NCI-H1436 treated with DMSO at 0.1 percent for 48 hours (cell line): ENCODE measurements around the gene CDC42EP3.

Experiments used
- DNase-seq: peaks from one replicate; lab custom pipeline; 2025; lab: John Stamatoyannopoulos, UW

The CDC42EP3 gene

DNA sequence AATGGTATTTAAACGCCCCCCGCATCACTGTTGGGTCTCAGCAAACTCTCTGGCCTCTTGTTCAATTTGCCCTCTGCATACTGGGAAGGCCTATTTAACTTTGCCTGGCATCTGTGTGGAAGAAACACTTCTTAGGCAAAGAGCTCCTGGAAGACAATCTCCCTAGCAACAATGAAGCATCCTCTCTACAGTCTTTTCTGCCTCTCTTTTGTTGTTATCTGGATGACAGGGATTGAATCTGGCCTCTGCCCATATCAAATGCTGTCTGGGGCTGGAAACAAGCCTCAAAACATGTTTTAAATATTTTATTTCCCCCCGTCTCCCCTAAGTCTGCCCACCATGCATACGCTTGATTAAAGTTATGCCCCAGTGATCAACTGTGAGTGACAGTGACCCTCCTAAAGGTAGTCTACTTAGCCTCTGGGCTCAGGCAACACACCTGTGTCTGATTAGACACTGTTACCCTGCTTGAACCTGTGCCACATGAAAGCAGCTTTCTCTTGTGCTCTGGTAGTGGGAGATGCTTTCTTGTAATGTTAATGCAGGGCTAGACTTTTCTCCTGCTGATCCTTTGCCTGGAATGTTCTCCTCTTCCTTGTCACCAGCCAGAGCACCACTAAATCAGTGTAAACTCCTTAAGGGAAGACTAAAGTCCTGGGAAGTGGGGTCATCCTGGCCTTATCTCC, 34.9 kb downstream of the CDC42EP3 start:
- no peak for DNase-seq

DNA sequence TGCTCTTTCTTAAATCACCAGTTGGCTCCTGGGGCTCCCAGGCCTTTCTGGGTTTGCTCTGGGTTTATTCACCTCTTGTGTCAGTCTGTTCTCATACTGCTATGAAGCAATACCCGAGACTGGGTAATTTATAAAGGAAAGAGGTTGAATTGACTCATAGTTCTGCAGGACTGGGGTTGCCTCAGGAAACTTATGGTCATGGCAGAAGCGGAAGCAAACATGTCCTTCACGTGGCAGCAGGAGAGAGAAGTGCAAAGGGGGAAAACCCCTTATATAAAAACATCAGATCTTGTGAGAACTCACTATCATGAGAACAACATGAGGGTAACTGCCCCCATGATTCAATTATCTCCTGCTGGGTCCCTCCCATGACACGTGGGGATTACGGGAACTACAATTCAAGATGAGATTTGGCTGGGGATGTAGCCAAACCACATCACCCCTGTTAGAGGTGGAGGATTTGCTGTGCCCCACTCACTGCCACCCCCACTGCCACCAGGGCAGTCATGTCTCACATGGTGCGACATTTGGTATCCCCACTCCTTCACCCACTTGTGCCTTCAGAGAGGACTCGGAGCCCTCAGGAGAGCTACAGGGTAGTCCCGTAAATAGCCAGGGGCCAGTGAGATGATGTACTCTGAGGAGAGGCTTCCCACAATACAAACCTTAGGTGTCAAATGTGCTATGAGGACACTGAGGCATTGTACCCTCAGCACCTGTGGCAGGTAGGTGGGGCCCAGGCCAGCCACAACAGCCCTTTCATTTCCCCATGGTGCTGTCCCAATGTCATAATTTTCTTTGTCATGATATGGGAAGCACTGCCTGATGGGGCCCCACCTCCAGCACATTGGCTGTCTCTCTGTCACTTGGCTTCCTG, 35.7 kb downstream of the CDC42EP3 start:
- no peak for DNase-seq

DNA sequence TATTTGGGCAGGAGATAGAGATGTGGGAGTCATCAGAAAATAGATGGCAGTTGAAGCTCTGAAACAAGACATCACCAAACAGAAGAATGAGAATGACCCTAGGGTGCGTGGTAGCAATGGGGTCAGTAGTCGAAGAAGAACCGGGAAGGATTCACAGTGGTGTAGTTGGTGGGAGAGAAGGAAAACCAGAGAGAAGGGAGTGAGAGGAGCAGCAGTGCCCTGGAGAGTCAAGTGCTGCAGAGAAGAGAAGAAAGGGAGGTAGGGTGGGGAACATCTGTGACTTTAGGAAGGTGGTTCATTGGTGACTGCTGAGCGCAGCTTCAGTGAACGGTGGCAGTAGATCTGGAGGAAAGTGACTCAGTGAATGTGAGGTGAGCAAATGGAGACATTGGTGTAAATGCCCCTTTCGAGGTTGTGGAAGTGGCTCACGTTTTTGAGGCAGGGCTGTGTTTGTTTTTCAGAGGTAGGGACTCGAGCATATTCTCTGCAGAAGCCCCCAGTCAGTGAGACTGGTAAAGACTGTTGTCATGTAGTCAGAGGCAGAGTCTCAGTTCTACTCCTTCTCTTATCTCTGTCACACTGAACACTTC, 36.4 kb downstream of the CDC42EP3 start:
- DNase-seq = no peak

DNA sequence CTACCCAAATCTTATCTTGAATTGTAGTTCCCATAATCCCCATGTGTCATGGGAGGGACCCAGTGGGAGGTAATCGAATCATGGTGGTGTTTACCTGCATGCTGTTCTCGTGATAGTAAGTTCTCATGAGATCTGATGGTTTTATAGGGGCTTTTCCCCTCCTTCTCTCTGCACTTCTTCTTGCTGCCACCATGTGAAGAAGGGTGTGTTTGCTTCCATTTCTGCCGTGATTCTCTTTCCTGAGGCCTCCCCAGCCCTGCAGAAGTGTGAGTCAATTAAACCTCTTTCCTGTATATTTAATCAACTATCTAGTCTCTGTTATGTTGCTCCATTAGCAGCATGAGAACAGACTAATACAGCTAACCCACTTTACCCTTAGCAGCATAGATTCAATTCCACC, 37.6 kb downstream of the CDC42EP3 start:
- no peak for DNase-seq

DNA sequence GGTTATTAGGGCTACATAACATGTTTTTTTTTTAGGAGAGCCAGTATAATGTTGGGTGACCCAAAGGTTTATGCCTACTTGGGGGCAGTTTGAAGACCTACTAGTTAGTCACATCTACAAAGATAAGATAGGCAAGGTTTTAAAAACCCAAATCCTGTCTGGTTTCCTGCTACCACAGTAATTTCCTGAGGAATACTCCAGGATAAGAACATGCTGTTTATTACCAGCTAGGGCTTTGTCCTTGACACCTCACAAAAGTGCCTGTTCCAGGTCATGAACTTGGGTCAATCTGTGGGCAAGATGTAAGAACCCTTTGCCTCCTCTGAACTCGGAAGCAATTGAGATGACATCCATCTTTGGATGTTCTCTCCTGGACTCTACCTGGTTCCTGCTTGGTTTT, 38.2 kb downstream of the CDC42EP3 start:
- DNase-seq = no peak

DNA sequence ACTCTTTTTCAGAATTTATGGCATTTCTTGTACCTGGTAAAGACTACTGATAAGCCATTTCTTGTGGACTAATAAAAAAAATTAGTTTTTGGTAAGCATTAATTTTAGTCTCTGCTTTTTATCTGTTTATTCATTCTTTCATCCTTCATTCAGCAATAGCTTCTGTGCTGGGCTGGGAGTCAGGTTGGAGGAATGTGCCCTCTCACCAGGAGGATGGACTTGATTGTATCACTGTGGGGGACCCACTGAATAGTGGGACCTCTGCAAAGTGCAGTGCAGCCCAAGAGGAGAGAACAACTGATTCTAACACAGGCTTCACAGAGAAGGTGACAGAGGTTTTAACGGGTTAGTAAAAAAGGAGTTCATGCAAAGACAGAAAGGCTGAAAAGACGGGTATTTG, 39.1 kb downstream of the CDC42EP3 start:
- DNase-seq = no peak

DNA sequence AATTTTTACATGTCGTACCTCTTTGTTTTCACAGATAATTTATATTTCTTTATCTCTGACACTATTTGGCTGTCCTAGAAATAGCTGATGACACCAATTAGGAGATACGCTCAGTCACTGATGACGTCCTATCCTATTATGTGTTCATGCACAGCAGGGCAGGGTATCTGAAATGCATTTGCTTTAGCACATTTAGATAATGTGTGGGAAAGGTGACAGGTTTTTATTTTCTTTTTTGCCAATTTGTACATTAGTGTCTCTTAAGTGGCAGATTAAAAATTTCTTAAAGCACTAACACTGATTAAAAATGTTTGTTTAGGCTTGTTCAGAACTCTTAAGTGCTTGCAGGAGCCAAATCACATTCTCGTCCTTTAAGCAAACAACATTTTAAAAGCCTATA, 39.7 kb downstream of the CDC42EP3 start:
- DNase-seq = peak; percentile 91

DNA sequence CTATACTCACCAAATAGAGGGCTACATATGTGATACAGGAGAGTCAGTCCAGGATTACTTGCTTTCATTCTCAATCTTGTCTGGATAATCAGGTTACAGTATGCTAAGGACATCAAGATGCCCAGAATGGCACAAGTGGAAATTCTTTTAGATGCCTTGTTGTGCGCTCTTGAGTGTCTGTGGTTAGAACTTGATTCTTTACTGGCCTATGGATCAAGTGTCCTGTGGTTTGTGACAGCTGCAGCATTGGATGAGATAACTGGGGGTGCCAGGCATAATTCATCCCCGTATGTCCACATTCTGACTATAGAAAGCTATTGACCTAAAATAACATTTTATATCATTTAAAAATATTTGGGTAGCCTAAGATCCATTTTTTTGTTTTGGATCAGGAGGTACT, 40.1 kb downstream of the CDC42EP3 start:
- no peak for DNase-seq

DNA sequence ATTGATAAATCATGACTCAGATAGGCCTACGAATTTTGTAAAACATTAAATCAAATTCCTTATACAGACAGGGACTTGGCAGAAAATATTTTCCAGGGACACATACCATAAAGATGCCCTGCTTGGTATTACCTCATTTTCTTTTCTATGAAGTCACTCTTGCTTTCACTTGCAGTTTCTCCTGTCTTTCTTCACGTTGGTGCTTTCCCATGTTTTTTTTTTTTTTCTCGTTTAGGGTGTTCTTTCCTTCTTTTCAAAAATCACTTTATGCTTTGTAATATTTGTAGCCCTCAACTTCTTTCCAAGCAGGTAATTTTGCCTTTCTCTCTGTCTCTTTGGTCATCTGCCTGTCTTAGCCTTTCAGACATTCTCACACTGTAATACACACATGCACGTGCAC, 40.7 kb downstream of the CDC42EP3 start:
- DNase-seq = no peak

DNA sequence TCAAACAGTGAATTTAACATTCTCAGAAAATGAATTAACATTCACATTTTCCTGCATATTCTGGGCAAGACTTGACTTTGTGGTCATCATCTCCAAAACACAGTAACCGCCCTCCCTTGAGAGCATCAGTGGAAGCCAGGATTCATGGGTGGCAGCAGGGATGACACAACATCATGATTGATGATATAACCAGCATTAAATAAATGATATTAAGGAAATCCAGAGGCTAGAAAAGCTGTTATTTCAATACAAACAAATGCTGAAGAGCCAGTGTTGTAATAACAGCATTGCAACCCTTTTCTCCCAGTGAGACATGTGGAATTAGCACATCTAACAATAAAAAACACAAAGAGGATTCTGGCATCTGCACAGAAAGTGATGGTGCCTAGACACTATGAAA, 41.1 kb downstream of the CDC42EP3 start:
- DNase-seq = no peak

DNA sequence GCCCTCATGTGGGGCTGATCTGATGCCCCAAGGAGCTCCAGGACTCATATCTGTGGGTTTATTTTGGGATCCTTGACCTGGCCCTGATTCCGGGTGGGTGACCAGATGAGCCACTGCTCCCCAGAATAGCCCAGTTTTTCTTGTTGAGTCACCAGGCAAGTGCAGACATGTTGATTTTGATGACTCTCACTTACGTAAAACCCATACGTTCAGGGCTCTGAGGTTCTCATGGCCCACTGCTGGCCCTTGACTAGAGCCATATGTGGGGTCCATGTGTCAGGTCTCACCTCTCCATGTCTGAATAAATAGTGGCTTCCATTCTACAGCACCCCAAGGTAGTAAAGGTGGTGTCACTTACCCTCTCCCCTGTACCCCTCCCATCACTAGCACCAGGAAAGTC, 41.9 kb downstream of the CDC42EP3 start:
- DNase-seq = no peak

DNA sequence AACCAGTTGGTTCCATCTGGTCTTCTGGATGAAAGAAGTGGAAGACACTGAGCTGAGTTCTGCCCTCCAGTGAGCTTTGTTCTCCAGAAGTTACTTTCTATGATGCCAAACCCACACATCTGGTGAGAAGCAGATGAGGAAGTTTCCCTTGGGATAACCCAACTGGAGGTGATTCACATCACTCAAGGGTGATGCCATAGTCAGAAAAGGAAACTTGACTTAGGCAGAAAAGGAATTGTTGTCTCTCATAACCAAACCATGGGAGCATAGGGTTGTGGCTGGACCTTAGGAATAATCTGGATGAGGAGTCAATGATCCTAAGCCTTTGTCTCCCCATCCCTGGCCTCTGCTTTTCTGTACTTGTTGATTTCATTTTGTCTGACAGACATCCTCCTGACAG, 43.7 kb downstream of the CDC42EP3 start:
- no peak for DNase-seq

DNA sequence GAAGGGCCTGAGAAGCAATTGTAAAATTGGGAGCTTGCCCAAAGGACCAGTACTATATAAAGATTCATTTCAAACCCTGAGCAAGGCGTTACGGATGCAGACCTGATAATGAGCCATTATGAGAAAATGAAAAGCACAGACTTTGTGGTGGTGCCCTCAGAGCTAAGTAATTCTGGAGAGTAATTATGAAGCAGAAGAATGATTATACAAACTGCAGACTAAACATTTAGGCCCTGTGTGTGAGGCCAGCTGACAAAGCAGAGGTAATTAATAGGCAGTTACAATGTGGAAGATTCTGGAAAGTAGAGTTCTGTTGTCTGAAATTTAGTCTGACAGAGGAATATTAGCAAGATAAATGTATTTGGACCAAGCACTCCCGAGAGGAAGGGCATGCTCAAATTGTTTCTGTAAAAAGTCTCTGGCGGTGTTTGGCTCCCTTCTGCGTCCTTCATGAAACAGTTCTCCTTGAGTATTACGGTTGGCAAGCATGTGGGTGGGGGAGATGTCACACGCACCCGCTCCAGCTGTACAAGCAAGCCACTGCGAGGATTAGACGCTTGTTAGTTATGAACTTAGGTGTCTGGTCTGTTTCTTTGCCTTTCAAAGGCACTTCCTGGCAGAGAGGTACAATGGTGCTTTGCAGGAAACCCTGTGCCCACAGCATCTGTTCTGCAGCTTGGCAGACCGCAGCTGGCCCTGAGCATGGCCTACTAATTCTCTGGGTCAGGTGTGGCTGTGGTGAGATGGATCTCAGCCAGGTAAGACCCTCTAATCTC, 45.5 kb downstream of the CDC42EP3 start:
- DNase-seq = no peak

DNA sequence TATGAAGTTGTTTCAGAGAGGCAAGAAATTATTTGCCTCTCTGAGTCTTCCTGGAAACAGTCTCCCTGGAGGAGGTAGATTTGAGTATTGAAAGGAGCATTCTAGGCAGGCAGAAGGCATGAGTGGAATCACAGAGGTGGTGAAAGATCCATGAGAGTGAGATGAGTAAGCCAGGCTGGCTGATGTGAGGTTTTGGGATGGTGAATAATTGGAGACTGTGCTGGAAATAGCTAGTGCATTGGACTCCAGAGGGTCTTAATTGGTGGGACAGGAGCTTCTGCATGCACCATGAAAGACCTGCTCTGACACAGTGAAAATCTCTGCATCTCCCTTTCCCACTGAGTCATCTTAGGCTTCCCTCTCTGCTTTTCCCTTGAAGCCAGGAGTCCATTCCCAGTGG, 46.3 kb downstream of the CDC42EP3 start:
- no peak for DNase-seq

DNA sequence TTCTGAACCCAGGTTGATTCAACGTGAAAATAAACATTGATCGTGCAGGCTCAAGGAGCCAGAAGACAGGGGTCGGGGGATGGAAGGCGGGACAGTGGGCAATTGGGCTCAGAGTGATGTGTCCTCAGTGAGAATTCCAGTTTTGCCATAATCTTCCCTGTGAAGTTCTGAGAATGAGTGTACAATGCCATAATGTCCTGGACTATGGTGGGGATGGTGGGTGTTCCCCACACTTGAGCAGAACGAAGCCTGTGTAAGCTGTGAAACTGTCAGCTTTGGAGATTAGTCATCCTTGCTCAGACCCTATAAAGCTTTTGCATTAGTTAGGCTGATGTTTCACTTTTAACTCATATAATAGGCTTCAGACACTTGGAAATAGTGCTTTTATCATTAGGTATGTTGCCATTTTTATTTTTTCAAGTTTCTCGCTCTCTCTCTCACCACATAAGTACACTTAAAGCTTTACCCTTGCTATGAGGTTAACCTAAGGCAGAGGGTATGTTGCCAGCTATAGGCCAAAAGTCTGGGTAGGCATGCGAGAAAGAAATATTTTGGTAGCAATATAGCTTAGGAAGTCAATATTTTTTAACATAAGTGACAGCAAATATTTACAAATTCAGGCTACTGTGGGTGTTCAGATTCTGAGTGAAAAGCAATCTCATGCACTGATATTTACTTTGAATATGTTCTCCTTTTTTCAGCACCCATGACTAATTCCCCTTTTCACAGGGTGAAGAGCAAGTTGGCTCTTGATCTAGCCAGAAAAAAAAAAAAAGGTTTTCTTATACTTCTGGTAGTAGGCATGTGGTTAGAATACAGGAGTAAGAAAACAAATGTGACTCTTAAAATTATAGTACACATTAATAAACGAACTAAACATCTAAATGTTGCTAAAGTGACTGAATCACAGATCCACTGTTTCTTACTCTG, 47.2 kb downstream of the CDC42EP3 start:
- DNase-seq = no peak

DNA sequence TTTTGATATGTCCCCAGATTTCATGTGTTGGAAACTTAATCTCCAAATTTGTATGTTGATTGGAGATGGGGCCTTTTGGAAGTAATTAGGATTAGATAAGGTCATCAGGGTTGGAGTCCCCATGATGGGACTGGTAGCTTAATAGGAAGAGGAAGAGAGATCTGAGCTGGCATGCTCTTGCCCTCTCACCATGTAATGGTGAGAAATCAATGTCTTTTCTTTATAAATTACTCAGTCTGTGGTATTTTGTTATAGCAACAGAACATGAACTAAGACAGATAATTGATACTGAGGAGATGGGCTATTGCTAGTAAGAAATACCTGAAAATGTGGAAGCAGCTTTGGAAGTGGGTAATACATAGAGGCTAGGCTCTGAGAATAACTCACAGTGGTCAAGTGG, 48.0 kb downstream of the CDC42EP3 start:
- no peak for DNase-seq

DNA sequence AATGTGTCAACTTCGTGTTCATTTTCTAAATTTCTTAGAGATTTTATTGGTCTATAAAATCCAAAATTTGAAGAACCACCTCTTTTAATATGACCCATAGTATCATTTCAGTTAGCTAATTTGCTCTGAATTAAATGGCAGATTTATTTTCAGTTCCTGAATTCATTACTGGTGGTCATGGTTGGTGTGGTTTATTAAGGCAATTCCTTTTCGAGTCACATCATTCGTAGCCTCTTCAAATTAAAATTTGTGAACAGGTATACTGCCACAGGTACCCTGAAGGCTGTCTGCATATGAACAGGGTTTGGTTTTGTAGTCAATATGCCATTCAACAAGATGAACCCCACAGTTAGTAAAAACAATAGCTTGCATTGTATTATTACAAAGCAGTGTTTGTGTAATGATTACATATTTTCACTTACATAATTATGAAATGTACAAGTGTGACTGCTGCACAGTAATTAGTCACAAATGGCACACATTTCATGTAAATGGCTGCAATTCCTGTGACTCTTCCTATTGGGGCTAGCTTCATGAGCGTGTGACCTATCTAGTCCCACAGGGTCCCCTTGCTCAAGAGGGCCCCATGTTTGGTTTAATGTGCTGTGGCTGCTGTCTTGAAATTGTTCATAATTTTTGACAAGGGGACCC, 48.9 kb downstream of the CDC42EP3 start:
- DNase-seq = no peak

DNA sequence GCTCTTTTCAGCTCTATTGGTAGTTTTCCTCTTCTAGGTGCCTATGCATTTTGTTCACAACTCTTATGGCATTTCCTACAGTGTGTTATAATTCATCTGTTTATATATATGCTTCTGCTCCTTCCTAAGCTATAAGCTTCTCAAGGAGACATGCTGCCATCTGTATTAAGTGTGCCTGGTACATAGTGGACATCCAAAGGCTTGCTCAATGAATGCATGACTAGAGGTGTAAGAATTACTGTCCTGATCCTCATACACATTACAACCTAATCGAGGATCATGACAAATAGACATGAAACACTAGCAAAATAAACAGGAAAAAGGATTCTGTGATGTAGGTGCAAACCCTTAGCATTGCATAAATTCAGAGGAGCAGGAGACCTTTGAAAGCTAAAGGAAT, 50.2 kb downstream of the CDC42EP3 start:
- no peak for DNase-seq

DNA sequence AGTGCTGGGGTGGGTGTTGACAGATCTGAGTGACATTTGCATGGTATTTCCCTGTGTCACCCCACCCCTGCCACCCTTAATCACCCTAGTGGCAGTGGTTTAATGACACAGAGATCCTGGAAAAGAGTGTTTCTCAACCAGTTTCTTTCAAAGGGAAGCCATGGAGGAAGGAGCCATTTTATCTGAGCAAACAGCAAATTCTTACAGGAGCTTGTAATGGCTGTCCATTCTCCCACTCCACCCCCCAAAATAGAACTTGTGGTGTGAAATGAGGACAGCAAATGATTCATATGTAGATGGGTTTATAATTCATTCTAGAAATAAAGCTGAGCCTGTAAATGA, 51.5 kb downstream of the CDC42EP3 start:
- no peak for DNase-seq

DNA sequence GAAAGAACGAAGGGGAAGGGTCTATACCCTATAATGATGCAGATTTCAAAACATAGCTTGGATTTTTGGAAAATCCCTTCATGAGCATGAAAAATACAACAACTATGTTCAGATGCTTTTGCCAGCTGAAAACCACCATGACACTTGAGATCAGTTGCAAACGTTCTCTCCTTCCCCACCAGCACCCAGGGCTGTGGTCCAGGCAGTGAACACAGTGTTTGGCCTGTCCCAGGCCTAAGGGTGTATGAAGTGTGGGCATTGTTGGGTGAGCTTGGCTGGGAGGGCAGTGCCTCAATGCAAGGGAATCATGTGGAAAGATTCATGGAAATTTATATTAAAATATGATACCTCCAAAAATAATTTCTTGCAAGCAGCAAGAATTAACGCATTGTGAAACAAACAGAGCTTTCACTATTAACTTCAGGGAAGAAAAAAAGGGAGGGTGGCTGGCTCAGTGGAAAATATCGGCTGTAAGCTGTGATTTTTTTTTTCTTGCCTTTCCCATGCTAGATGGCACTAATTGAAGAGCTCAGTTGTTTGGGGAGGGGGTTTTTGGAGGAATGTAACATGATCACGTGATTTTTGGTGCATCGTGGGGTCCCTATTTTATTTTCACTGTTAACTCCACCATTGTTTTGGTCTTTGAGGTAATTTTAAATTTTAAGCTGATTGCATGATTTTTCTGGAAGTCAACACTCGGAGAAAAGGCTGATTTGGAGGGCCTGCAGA, 52.0 kb downstream of the CDC42EP3 start:
- DNase-seq = no peak
